ENCODE results near the gene TLR8.

TLR8 gene

DNA sequence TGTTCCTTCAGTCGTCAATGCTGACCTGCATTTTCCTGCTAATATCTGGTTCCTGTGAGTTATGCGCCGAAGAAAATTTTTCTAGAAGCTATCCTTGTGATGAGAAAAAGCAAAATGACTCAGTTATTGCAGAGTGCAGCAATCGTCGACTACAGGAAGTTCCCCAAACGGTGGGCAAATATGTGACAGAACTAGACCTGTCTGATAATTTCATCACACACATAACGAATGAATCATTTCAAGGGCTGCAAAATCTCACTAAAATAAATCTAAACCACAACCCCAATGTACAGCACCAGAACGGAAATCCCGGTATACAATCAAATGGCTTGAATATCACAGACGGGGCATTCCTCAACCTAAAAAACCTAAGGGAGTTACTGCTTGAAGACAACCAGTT lies 12.6 kb downstream of the TLR8 start:
- TF ChIP-seq CTCF (IDR thresholded peaks at IDR 0.05; ENCODE audit: insufficient read depth, low read length, missing control alignments), result no peak
- H3K4me3 ChIP-seq (ENCODE audit: low read depth, low read length), result no peak overlapping the region
- CTCF ChIA-PET, result no interaction called here
- POLR2A ChIA-PET, result no interaction called here
- no peak for DNase-seq (ENCODE audit: low read depth, low spot score)

GRCh38 chrX:12919620-12920019 lies 13.2 kb downstream of the TLR8 start:
- DNase-seq (ENCODE audit: low read depth, low spot score), result no peak
- TF ChIP-seq CTCF (IDR thresholded peaks at IDR 0.05; ENCODE audit: insufficient read depth, low read length, missing control alignments), result no peak
- ChIA-PET POLR2A (no interaction called here), CTCF (no interaction called here)
- H3K4me3 ChIP-seq (ENCODE audit: low read depth, low read length), result no peak overlapping the region

GRCh38 chrX:12920990-12921389 lies 14.6 kb downstream of the TLR8 start:
- CTCF ChIA-PET, result no interaction called here
- no peak for DNase-seq (ENCODE audit: low read depth, low spot score)
- TF ChIP-seq CTCF (IDR thresholded peaks at IDR 0.05; ENCODE audit: insufficient read depth, low read length, missing control alignments), result no peak
- POLR2A ChIA-PET, result no interaction called here
- no peak overlapping the region for H3K4me3 ChIP-seq (ENCODE audit: low read depth, low read length)

DNA sequence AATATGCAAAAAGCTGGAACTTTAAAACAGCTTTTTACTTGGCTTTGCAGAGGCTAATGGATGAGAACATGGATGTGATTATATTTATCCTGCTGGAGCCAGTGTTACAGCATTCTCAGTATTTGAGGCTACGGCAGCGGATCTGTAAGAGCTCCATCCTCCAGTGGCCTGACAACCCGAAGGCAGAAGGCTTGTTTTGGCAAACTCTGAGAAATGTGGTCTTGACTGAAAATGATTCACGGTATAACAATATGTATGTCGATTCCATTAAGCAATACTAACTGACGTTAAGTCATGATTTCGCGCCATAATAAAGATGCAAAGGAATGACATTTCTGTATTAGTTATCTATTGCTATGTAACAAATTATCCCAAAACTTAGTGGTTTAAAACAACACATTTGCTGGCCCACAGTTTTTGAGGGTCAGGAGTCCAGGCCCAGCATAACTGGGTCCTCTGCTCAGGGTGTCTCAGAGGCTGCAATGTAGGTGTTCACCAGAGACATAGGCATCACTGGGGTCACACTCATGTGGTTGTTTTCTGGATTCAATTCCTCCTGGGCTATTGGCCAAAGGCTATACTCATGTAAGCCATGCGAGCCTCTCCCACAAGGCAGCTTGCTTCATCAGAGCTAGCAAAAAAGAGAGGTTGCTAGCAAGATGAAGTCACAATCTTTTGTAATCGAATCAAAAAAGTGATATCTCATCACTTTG lies 15.6 kb downstream of the TLR8 start:
- CTCF ChIA-PET, result interaction anchor here (1.5 kb wide), 1 partner anchor 24 kb away, joined by 4 read pairs; no protein-coding TSS in a partner anchor
- POLR2A ChIA-PET, result no interaction called here
- no peak for TF ChIP-seq CTCF (IDR thresholded peaks at IDR 0.05; ENCODE audit: insufficient read depth, low read length, missing control alignments)
- H3K4me3 ChIP-seq (ENCODE audit: low read depth, low read length), result no peak overlapping the region
- DNase-seq (ENCODE audit: low read depth, low spot score), result no peak

GRCh38 chrX:12922599-12922919 lies 16.1 kb downstream of the TLR8 start:
- no peak for DNase-seq (ENCODE audit: low read depth, low spot score)
- no peak overlapping the region for H3K4me3 ChIP-seq (ENCODE audit: low read depth, low read length)
- no peak for TF ChIP-seq CTCF (IDR thresholded peaks at IDR 0.05; ENCODE audit: insufficient read depth, low read length, missing control alignments)
- ChIA-PET CTCF (interaction anchor here (0.8 to 1.5 kb wide), 2 partner anchors 12 to 24 kb away, joined by 3 to 4 read pairs; no protein-coding TSS in a partner anchor), POLR2A (no interaction called here)

- ChIA-PET POLR2A (no interaction called here), CTCF (interaction anchor here (1.7 kb wide), 1 partner anchor 17 kb away, joined by 5 read pairs; no protein-coding TSS in a partner anchor)
- TF ChIP-seq CTCF (IDR thresholded peaks at IDR 0.05; ENCODE audit: insufficient read depth, low read length, missing control alignments), result no peak
- H3K4me3 ChIP-seq (ENCODE audit: low read depth, low read length), result no peak overlapping the region
- no peak for DNase-seq (ENCODE audit: low read depth, low spot score)
These were observed 23.3 kb downstream of the TLR8 start for GRCh38 chrX:12929701-12930100.

Measured in AG04449 (cell line).